Right cardiac atrium (tissue), 5 donors: Measurements from ENCODE around the gene ENO1. TPM values are rescaled to one million over a fixed set of nuclear protein-coding genes. Genes with fewer than 3 reads are reported as not detected.
"Not testable (repeated sequence)": the region's sequence is repeated elsewhere in the genome, so short reads cannot be mapped to it uniquely, and the experiment has no call there.

Experiments used
- ATAC-seq, 2 donors: fragments of 200-7000 bp; cut with Tn5 transposase; one replicate each; pipeline versions ENCODE4 v1.8.0 to v1.9.1; 2020; ENCODE audit warnings: moderate library complexity in 2 of 2, mild to moderate bottlenecking in 1 of 2
- DNase-seq, 3 donors: peaks; one replicate each; pipeline ENCODE4 v3.0.0-alpha.2; 2020
- H3K27ac ChIP-seq: one replicate; pipeline ENCODE4 v1.5.1; 2013; ENCODE audit warnings: mild to moderate bottlenecking, low read length, control low read depth, moderate library complexity
- H3K27me3 ChIP-seq: one replicate; pipeline ENCODE4 v1.6.1; 2013; ENCODE audit not compliant: control insufficient read depth, insufficient read depth
- H3K4me1 ChIP-seq: one replicate; pipeline ENCODE4 v1.6.1; 2013; ENCODE audit warnings: low read length; ENCODE audit not compliant: control insufficient read depth, insufficient read depth
- H3K4me3 ChIP-seq: one replicate; pipeline ENCODE4 v1.5.1; 2013; ENCODE audit warnings: low read length, control low read depth
- H3K9me3 ChIP-seq: one replicate; pipeline ENCODE4 v1.6.1; 2013; ENCODE audit warnings: low read length; ENCODE audit not compliant: control insufficient read depth
- WGBS: extraction: QIAGEN DNeasy Blood & Tissue Kit; methylation state at CpG from one replicate; pipeline ENCODE4 v1.1.7; 2013; 5-methylcytosine and 5-hydroxymethylcytosine counted together
- intact Hi-C, 4 donors: fragments of 100-400 bp; cut with DNase I; formaldehyde crosslinking; loops; one replicate each; pipeline versions ENCODE4 v1.11.0 to v1.14.0; 2022 to 2023
- polyA plus RNA-seq: library from polyadenylated mRNA; stranded (reverse); fragments of 200-250 nt; gene quantifications from one replicate; pipeline ENCODE4 v1.2.3, GENCODE V29; 2013
- total RNA-seq, 4 donors: library from RNA; stranded (reverse); fragmentation: NEBNext Ultra II Directional; extraction: Animal tissue kit (Norgen Biotek cat#: 25700); gene quantifications; one replicate each; pipeline ENCODE4 v1.2.1, GENCODE V29; 2021
- donor health status: healthy with polysubstance abuse.
- donor health status: DM: no; HTN: yes; CAD: no.
- donor health status: DM: no; HTN: no; CAD: no.
- donor health status: DM: no; HTN: yes; CAD: no; lungs with severe emphysema.
- donor health status: DM: yes; HTN: yes; CAD: no.

Gene ENO1
- total and polyA plus RNA-seq, 5 donors, result 138 to 335 (median 205) TPM

- H3K4me1 ChIP-seq, intact Hi-C loops, H3K27me3 ChIP-seq, DNase-seq, H3K4me3 ChIP-seq, H3K27ac ChIP-seq, ATAC-seq, H3K9me3 ChIP-seq: not testable (repeated sequence)
- WGBS, result 90% methylated on average over 5 of the region's 5 CpGs
Observed at GRCh38 chr1:8898418-8898817, 19.9 kb upstream of the ENO1 start.

GRCh38 chr1:8897505-8897904 is 19.0 kb upstream of the ENO1 start:
- H3K4me1 ChIP-seq, H3K27me3 ChIP-seq, H3K9me3 ChIP-seq, DNase-seq, intact Hi-C loops, ATAC-seq, H3K4me3 ChIP-seq, H3K27ac ChIP-seq: not testable (repeated sequence)
- 69% methylated on average over 4 of the region's 4 CpGs for WGBS

- DNase-seq, H3K27me3 ChIP-seq, H3K27ac ChIP-seq, H3K4me1 ChIP-seq, ATAC-seq, intact Hi-C loops, H3K4me3 ChIP-seq, H3K9me3 ChIP-seq: not testable (repeated sequence)
- WGBS, result 44% methylated on average over 3 of the region's 3 CpGs
Observed at GRCh38 chr1:8896775-8897174, 18.3 kb upstream of the ENO1 start.

GRCh38 chr1:8892026-8892425 is 13.5 kb upstream of the ENO1 start:
- no peak overlapping the region for H3K27ac ChIP-seq
- intact Hi-C loops, result no loop called here
- DNase-seq (no peak), ATAC-seq (no peak)
- WGBS, result 75% methylated on average over 6 of the region's 6 CpGs
- no peaks in the 10 kb centered on the region for H3K9me3 ChIP-seq
- no peak overlapping the region for H3K4me3 ChIP-seq
- no peaks in the 10 kb centered on the region for H3K27me3 ChIP-seq
- H3K4me1 ChIP-seq, result peaks cover 4% of the 10 kb centered on the region

DNA sequence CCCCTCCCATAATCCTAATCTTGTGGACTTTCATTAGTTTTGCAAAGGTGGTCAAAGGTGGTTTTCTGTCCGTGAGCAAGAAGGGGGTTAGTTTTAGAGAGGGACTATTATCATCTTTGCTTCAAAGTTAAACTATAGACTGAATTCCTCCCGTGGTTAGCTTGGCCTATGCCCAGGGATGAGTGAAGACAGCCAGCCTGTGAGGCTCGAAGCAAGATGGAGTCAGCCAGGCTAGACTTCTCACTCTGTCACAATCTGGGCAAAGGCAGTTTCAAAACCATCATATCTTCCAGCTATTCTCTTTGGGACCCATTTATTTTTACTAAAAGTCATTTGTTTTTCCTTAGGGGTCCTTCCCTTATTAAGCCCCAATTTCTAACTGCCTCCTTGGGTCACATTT is 12.9 kb upstream of the ENO1 start:
- Histone ChIP-seq H3K27me3 (no peaks in the 10 kb centered on the region), H3K27ac (no peak overlapping the region), H3K4me1 (peaks cover 4% of the 10 kb centered on the region), H3K9me3 (no peaks in the 10 kb centered on the region), H3K4me3 (no peak overlapping the region)
- DNase-seq, result no peak
- ATAC-seq, result no peak
- WGBS, result 51% methylated on average over 3 of the region's 3 CpGs
- intact Hi-C loops, result no loop called here

DNA sequence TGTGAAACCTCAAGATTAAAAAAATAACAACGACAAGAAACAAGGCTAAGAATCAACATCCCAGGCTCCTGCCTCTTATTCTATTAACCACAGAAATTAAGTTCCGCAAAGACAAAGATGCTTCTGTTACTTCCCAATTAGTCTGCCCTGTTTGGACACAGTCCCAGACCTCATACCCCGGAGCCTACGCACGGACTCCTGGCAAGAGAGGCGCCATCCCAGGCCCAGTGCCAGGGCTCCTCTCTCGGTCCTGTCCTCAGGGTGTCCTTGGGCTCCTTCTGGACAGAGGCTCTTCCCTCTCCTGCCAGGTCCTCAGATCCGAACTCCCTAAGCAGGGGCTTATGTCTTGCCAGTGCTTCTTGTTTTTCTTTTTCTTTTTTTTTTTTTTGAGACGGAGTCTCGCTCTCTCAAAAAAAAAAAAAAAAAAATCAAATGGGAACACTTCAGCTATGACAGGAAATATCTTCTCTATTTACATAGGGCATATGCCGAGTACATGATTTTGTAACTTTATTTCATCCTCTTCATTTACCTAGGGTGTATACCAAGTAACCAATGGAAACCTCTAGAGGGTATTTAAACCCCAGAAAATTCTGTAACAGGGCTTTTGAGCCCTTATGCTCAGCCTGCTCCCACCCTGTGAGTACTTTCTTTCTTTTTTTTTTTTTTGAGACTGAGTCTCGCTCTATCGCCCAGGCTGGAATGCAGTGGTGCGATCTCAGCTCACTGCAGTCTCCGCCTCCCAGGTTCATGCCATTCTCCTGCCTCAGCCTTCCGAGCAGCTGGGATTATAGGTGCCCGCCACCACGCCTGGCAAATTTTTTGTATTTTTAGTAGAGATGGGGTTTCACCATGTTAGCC is 11.7 kb upstream of the ENO1 start:
- Histone ChIP-seq H3K9me3 (no peaks in the 10 kb centered on the region), H3K27ac (peak overlapping the region; percentile 36), H3K27me3 (no peaks in the 10 kb centered on the region), H3K4me1 (peaks cover 4% of the 10 kb centered on the region), H3K4me3 (no peak overlapping the region)
- ATAC-seq (peak; percentile 96 to 97), DNase-seq (peak; percentile 93 to 97 (median 97))
- intact Hi-C loops, result no loop called here
- 18% methylated on average over 18 of the region's 18 CpGs for WGBS

GRCh38 chr1:8889103-8889846 is 10.8 kb upstream of the ENO1 start:
- ATAC-seq (peak; percentile 50), DNase-seq (peak in 1 of 3 donors; percentile 60)
- H3K27ac ChIP-seq, result peak overlapping the region; percentile 81
- H3K27me3 ChIP-seq, result no peaks in the 10 kb centered on the region
- H3K9me3 ChIP-seq, result no peaks in the 10 kb centered on the region
- 55% methylated on average over 11 of the region's 11 CpGs for WGBS
- intact Hi-C loops, result no loop called here
- H3K4me3 ChIP-seq, result no peak overlapping the region
- H3K4me1 ChIP-seq, result peaks cover 4% of the 10 kb centered on the region

GRCh38 chr1:8886589-8886988 is 8.1 kb upstream of the ENO1 start:
- DNase-seq (no peak), ATAC-seq (no peak)
- intact Hi-C loops, result no loop called here
- Histone ChIP-seq H3K27ac (no peak overlapping the region), H3K9me3 (no peaks in the 10 kb centered on the region), H3K4me3 (no peak overlapping the region), H3K4me1 (peaks cover 4% of the 10 kb centered on the region), H3K27me3 (no peaks in the 10 kb centered on the region)
- WGBS, result 94% methylated on average over 2 of the region's 2 CpGs

DNA sequence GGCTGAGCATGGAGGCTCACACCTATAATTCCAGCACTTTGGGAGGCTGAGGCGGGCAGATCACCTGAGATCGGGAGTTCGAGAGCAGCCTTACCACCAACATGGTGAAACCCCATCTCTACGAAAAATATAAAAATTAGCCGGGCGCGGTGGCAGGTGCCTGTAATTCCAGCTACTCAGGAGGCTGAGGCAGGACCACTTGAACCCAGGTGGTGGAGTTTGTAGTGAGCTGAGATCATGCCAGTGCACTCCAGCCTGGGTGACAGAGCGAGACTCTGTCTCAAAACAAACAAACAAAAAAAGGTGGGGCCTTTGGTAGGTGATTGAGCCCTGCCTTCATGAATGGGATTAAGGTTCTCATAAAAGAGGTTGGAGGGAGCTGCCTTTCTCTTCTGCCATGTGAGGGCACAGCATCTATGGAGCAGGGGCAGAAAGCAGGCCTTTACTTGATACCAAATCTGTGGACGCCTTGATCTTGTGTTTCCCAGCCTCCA is 7.6 kb upstream of the ENO1 start:
- intact Hi-C loops, H3K27me3 ChIP-seq, H3K9me3 ChIP-seq, H3K27ac ChIP-seq, H3K4me1 ChIP-seq, DNase-seq, H3K4me3 ChIP-seq, ATAC-seq: not testable (repeated sequence)
- 95% methylated on average over 9 of the region's 9 CpGs for WGBS

- H3K4me1 ChIP-seq, ATAC-seq, H3K4me3 ChIP-seq, H3K9me3 ChIP-seq, DNase-seq, intact Hi-C loops, H3K27ac ChIP-seq, H3K27me3 ChIP-seq: not testable (repeated sequence)
- WGBS, result 91% methylated on average over 13 of the region's 13 CpGs
Observed at GRCh38 chr1:8884105-8884504, 5.6 kb upstream of the ENO1 start.

- H3K9me3 ChIP-seq, result no peaks in the 10 kb centered on the region
- H3K4me1 ChIP-seq, result no peaks in the 10 kb centered on the region
- no peaks in the 10 kb centered on the region for H3K27me3 ChIP-seq
- ATAC-seq, result no peak
- 23% methylated on average over 3 of the region's 3 CpGs for WGBS
- no peak overlapping the region for H3K4me3 ChIP-seq
- DNase-seq, result no peak
- intact Hi-C loops, result no loop called here
- no peak overlapping the region for H3K27ac ChIP-seq
Observed at GRCh38 chr1:8883491-8883890, 5.0 kb upstream of the ENO1 start.
